DOHH2 (cell line): ENCODE results near the gene NIPBL.

ENCODE experiments used
- H3F3A ChIP-seq: fragments of 200-600 bp; sonication (generic), shearing (Covaris generic); 2 replicates; pipeline ENCODE4 v1.6.0; 2016; ENCODE audit warnings: antibody characterized with exemption, mild to moderate bottlenecking; ENCODE audit not compliant: control insufficient read depth, insufficient read depth
- H3K27ac ChIP-seq: fragments of 200-600 bp; sonication (generic); 2 replicates; pipeline ENCODE4 v1.5.1; 2014; ENCODE audit warnings: low read depth, mild to moderate bottlenecking, low read length, moderate library complexity
- H3K27me3 ChIP-seq: fragments of 200-600 bp; sonication (generic); 2 replicates; pipeline ENCODE4 v1.6.1; 2014; ENCODE audit warnings: mild to moderate bottlenecking, low read length, mixed read lengths; ENCODE audit not compliant: control insufficient read depth
- H3K36me3 ChIP-seq: fragments of 200-600 bp; sonication (generic); 2 replicates; pipeline ENCODE4 v1.6.1; 2014; ENCODE audit warnings: mild to moderate bottlenecking, low read length, moderate library complexity, mixed read lengths; ENCODE audit not compliant: control insufficient read depth
- H3K4me1 ChIP-seq: fragments of 200-600 bp; sonication (generic); 2 replicates; pipeline ENCODE4 v1.6.1; 2014; ENCODE audit warnings: mild to moderate bottlenecking, low read length, mixed read lengths; ENCODE audit not compliant: control insufficient read depth
- H3K4me2 ChIP-seq: fragments of 200-600 bp; sonication (generic); 2 replicates; pipeline ENCODE4 v1.6.0; 2014; ENCODE audit warnings: mild to moderate bottlenecking, low read length, moderate library complexity
- H3K4me3 ChIP-seq: fragments of 200-600 bp; sonication (generic); 2 replicates; pipeline ENCODE4 v1.5.1; 2014; ENCODE audit warnings: mild to moderate bottlenecking, low read length, mixed read lengths
- H3K79me2 ChIP-seq: fragments of 200-600 bp; sonication (generic); 2 replicates; pipeline ENCODE4 v1.6.1; 2014; ENCODE audit warnings: mild to moderate bottlenecking, low read length, mixed read lengths; ENCODE audit not compliant: control insufficient read depth
- H3K9me2 ChIP-seq: fragments of 200-600 bp; sonication (generic); replicated peaks from 2 replicates; pipeline ENCODE4 v1.6.1; 2014; ENCODE audit warnings: mild to moderate bottlenecking, low read length, mixed read lengths; ENCODE audit not compliant: control insufficient read depth
- H3K9me3 ChIP-seq: fragments of 200-600 bp; sonication (generic); 2 replicates; pipeline ENCODE4 v1.6.1; 2014; ENCODE audit warnings: antibody characterized with exemption, low read length, mixed read lengths; ENCODE audit not compliant: control insufficient read depth, insufficient read depth
- H4K20me1 ChIP-seq: fragments of 200-600 bp; sonication (generic); 2 replicates; pipeline ENCODE4 v1.6.0; 2014; ENCODE audit warnings: low read depth, mild to moderate bottlenecking, antibody characterized with exemption, low read length, moderate library complexity; ENCODE audit not compliant: control insufficient read depth, insufficient read depth
- EZH2phosphoT487 ChIP-seq: fragments of 200-600 bp; sonication (generic); IDR thresholded peaks from 2 replicates; pipeline ENCODE4 v1.6.1; 2017; ENCODE audit warnings: borderline replicate concordance, mild to moderate bottlenecking, antibody characterized with exemption, low read length, moderate library complexity, mixed read lengths
- TF ChIP-seq, protein P1 (sequence below): fragments of 200-600 bp; sonication (generic); IDR thresholded peaks from one replicate; pipeline ENCODE4 v1.5.1; 2014; ENCODE audit warnings: antibody characterized with exemption, mild to moderate bottlenecking, low read depth, low read length; ENCODE audit not compliant: poor library complexity, severe bottlenecking

NIPBL gene

DNA sequence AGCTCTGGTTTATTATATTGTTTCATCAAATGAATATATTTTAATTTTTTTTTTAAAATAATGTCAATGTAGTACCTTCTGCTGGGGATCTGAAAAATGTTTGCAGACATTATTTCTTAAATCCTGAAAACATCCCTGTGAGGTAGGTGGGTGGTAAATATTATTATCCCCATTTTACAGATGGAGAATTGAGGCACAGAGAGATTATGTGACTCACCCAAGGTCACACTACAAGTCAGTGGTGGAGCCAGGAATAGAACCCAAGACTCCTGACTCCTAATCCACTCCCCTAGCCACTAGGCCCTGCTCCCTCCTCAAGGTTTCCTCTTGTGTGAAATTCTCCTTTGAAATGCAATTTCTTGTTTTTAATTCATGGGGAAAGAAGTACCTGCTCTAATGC lies 171.4 kb downstream of the NIPBL start:
- no peaks in the 10 kb centered on the region for H3K79me2 ChIP-seq
- TF ChIP-seq EZH2phosphoT487 = no peak
- TF ChIP-seq, protein P1, sequence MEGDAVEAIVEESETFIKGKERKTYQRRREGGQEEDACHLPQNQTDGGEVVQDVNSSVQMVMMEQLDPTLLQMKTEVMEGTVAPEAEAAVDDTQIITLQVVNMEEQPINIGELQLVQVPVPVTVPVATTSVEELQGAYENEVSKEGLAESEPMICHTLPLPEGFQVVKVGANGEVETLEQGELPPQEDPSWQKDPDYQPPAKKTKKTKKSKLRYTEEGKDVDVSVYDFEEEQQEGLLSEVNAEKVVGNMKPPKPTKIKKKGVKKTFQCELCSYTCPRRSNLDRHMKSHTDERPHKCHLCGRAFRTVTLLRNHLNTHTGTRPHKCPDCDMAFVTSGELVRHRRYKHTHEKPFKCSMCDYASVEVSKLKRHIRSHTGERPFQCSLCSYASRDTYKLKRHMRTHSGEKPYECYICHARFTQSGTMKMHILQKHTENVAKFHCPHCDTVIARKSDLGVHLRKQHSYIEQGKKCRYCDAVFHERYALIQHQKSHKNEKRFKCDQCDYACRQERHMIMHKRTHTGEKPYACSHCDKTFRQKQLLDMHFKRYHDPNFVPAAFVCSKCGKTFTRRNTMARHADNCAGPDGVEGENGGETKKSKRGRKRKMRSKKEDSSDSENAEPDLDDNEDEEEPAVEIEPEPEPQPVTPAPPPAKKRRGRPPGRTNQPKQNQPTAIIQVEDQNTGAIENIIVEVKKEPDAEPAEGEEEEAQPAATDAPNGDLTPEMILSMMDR = no peak
- no peaks in the 10 kb centered on the region for H3K27me3 ChIP-seq
- H3K9me3 ChIP-seq = no peaks in the 10 kb centered on the region
- no peak overlapping the region for H3K4me2 ChIP-seq
- H3K27ac ChIP-seq = no peak overlapping the region
- no peaks in the 10 kb centered on the region for H3F3A ChIP-seq
- H3K36me3 ChIP-seq = peaks cover 77% of the 10 kb centered on the region
- H3K4me3 ChIP-seq = no peak overlapping the region
- no peaks in the 10 kb centered on the region for H4K20me1 ChIP-seq
- no peaks in the 10 kb centered on the region for H3K4me1 ChIP-seq
- no peaks in the 10 kb centered on the region for H3K9me2 ChIP-seq

DNA sequence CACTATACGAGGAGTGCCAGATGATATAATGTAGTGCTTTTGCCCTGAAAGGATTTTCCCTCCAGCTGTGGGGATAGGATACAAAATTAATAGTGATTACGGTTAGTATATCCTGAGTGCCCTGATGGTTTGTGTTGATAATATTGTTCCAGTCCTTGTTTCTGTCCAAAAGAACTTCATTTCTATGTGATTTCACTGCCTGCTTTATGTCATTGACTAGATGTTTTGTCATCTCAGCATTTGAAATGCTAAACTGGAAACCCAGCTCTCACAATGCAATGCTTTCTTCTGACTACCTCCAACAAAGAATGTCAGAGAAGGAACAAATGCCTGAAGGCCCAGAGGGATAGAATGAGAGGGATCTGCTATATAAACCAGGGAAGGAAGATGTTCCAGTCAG lies 177.8 kb downstream of the NIPBL start:
- Histone ChIP-seq H3K27me3 (no peaks in the 10 kb centered on the region), H3K9me2 (no peaks in the 10 kb centered on the region), H3K4me3 (no peak overlapping the region), H3K9me3 (no peaks in the 10 kb centered on the region), H3K36me3 (peaks cover 63% of the 10 kb centered on the region), H3K4me1 (no peaks in the 10 kb centered on the region), H3K27ac (no peak overlapping the region), H3K4me2 (no peak overlapping the region), H3F3A (no peaks in the 10 kb centered on the region), H3K79me2 (no peaks in the 10 kb centered on the region), H4K20me1 (no peaks in the 10 kb centered on the region)
- TF ChIP-seq, protein P1 = no peak
- TF ChIP-seq EZH2phosphoT487 = no peak

DNA sequence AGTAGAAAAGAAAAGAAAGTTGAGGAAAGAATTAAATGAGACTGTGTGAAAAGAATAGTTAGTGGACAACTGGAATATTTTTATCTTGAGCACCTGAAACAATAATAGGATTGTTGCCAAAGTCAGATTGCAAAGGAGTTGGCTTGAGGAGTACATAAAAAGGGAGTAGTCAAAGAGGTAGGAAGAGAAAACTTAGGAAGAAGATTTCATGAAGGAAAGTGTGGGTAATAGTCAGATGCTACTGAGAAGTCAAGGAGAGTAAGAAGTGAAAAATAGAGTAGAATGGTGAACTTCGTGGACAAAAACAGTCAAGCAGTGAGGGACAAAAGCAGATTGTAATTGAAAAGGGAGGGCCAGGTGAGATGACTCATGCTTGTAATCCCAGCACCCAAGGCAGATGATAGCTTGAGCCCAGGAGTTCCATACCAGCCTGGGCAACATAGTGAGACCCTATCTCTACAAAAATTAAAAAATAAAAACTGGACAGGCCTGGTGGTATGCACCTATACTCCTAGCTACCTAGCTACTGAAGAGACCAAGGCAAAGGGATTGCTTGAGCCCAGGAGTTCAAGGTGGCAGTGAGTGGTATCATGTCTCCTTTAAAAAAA lies 178.9 kb downstream of the NIPBL start:
- Histone ChIP-seq H3F3A (no peaks in the 10 kb centered on the region), H3K9me2 (no peaks in the 10 kb centered on the region), H3K9me3 (no peaks in the 10 kb centered on the region), H3K36me3 (peaks cover 65% of the 10 kb centered on the region), H3K27me3 (no peaks in the 10 kb centered on the region), H3K4me3 (no peak overlapping the region), H3K79me2 (no peaks in the 10 kb centered on the region), H3K4me2 (no peak overlapping the region), H3K27ac (no peak overlapping the region), H3K4me1 (no peaks in the 10 kb centered on the region), H4K20me1 (no peaks in the 10 kb centered on the region)
- TF ChIP-seq, protein P1 = no peak
- TF ChIP-seq EZH2phosphoT487 = no peak
